Measurements from ENCODE around the gene TRABD. TPM values are rescaled to one million over a fixed set of nuclear protein-coding genes. Genes with fewer than 3 reads are reported as not detected.

TRABD gene
- total and polyA plus RNA-seq, 7 experiments from 2014 or later: 29.4 to 157 (median 106) TPM

- DNase-seq (no peak), ATAC-seq (no peak)
- Mint-ChIP-seq H3K9me3 (peaks cover 0 to 3% (median 0%) of the 10 kb centered on the region in 11 donors), H3K27ac (no peak overlapping the region), H3K27me3 (peaks cover 0 to 41% (median 11%) of the 10 kb centered on the region in 5 donors), H3K4me1 (peaks cover 0 to 3% (median 0%) of the 10 kb centered on the region in 7 donors), H3K36me3 (no peaks in the 10 kb centered on the region), H3K4me3 (no peak overlapping the region)
- ChIA-PET POLR2A (no interaction called here), CTCF (interaction anchor here (0.6 to 0.7 kb wide), 2 partner anchors 23 to 156 kb away, joined by 5 read pairs; no protein-coding TSS in a partner anchor)
- Histone ChIP-seq H3K4me1 (ENCODE audit: control insufficient read depth in 2 of 2, insufficient read depth in 2 of 2, low read length in 2 of 2) (no peaks in the 10 kb centered on the region), H3K27ac (ENCODE audit: low read depth, low read length) (no peak overlapping the region), H3K36me3 (ENCODE audit: control insufficient read depth in 2 of 3, insufficient read depth in 3 of 3, low read length in 3 of 3) (no peaks in the 10 kb centered on the region), H3K4me3 (ENCODE audit: low read length) (no peak overlapping the region), H3K9me3 (ENCODE audit: control insufficient read depth in 2 of 3, low read length in 3 of 3) (no peaks in the 10 kb centered on the region), H3K27me3 (ENCODE audit: control insufficient read depth in 2 of 2, insufficient read depth in 2 of 2, low read length in 2 of 2) (no peaks in the 10 kb centered on the region)
- intact Hi-C loops (cut with micrococcal nuclease): no loop called here
These were observed 45.1 kb upstream of the TRABD start for GRCh38 chr22:50140615-50141014.

- DNase-seq: no peak
- H3K27me3 Mint-ChIP-seq: peaks cover 0 to 35% (median 4%) of the 10 kb centered on the region in 5 donors
- Histone ChIP-seq H3K9me3 (ENCODE audit: control insufficient read depth in 2 of 3, low read length in 3 of 3) (no peaks in the 10 kb centered on the region), H3K36me3 (ENCODE audit: control insufficient read depth in 2 of 3, insufficient read depth in 3 of 3, low read length in 3 of 3) (no peaks in the 10 kb centered on the region), H3K4me3 (ENCODE audit: low read length) (no peak overlapping the region), H3K4me1 (ENCODE audit: control insufficient read depth in 2 of 2, insufficient read depth in 2 of 2, low read length in 2 of 2) (no peaks in the 10 kb centered on the region), H3K27me3 (ENCODE audit: control insufficient read depth in 2 of 2, insufficient read depth in 2 of 2, low read length in 2 of 2) (no peaks in the 10 kb centered on the region), H3K27ac (ENCODE audit: low read depth, low read length) (no peak overlapping the region)
- no peak overlapping the region for H3K4me3 Mint-ChIP-seq
- no peaks in the 10 kb centered on the region for H3K36me3 Mint-ChIP-seq
- H3K9me3 Mint-ChIP-seq: peaks cover 0 to 3% (median 0%) of the 10 kb centered on the region in 11 donors
- no peak for ATAC-seq
- no peak overlapping the region for H3K27ac Mint-ChIP-seq
- intact Hi-C loops (cut with micrococcal nuclease): no loop called here
- ChIA-PET CTCF (interaction anchor here (0.7 kb wide), 2 partner anchors 9 to 23 kb away, joined by 3 to 5 read pairs; no protein-coding TSS in a partner anchor), POLR2A (no interaction called here)
- peaks cover 0 to 3% (median 0%) of the 10 kb centered on the region in 7 donors for H3K4me1 Mint-ChIP-seq
These were observed 44.3 kb upstream of the TRABD start for GRCh38 chr22:50141462-50141861.

- H3K27me3 Mint-ChIP-seq: peaks cover 0 to 32% (median 3%) of the 10 kb centered on the region in 5 donors
- ChIA-PET CTCF (no interaction called here), POLR2A (interaction anchor here (0.6 kb wide), 1 partner anchor 225 kb away, joined by 3 read pairs; no protein-coding TSS in a partner anchor)
- peaks cover 0 to 3% (median 0%) of the 10 kb centered on the region in 7 donors for H3K4me1 Mint-ChIP-seq
- H3K4me3 Mint-ChIP-seq: no peak overlapping the region
- intact Hi-C loops (cut with micrococcal nuclease): no loop called here
- Histone ChIP-seq H3K4me1 (ENCODE audit: control insufficient read depth in 2 of 2, insufficient read depth in 2 of 2, low read length in 2 of 2) (no peaks in the 10 kb centered on the region), H3K27ac (ENCODE audit: low read depth, low read length) (no peak overlapping the region), H3K4me3 (ENCODE audit: low read length) (no peak overlapping the region), H3K9me3 (ENCODE audit: control insufficient read depth in 2 of 3, low read length in 3 of 3) (no peaks in the 10 kb centered on the region), H3K27me3 (ENCODE audit: control insufficient read depth in 2 of 2, insufficient read depth in 2 of 2, low read length in 2 of 2) (no peaks in the 10 kb centered on the region), H3K36me3 (ENCODE audit: control insufficient read depth in 2 of 3, insufficient read depth in 3 of 3, low read length in 3 of 3) (no peaks in the 10 kb centered on the region)
- ATAC-seq: no peak
- peaks cover 0 to 3% (median 0%) of the 10 kb centered on the region in 11 donors for H3K9me3 Mint-ChIP-seq
- DNase-seq: no peak
- no peaks in the 10 kb centered on the region for H3K36me3 Mint-ChIP-seq
- no peak overlapping the region for H3K27ac Mint-ChIP-seq
These were observed 43.8 kb upstream of the TRABD start for GRCh38 chr22:50141891-50142363.

GRCh38 chr22:50143096-50143495 is 42.6 kb upstream of the TRABD start:
- intact Hi-C loops (cut with micrococcal nuclease): no loop called here
- CTCF ChIA-PET: no interaction called here
- DNase-seq (no peak), ATAC-seq (no peak)
- no peak overlapping the region for H3K4me3 Mint-ChIP-seq
- POLR2A ChIA-PET: no interaction called here
- Histone ChIP-seq H3K4me1 (ENCODE audit: control insufficient read depth in 2 of 2, insufficient read depth in 2 of 2, low read length in 2 of 2) (no peaks in the 10 kb centered on the region), H3K4me3 (ENCODE audit: low read length) (no peak overlapping the region), H3K27me3 (ENCODE audit: control insufficient read depth in 2 of 2, insufficient read depth in 2 of 2, low read length in 2 of 2) (no peaks in the 10 kb centered on the region), H3K27ac (ENCODE audit: low read depth, low read length) (no peak overlapping the region), H3K36me3 (ENCODE audit: control insufficient read depth in 2 of 3, insufficient read depth in 3 of 3, low read length in 3 of 3) (no peaks in the 10 kb centered on the region), H3K9me3 (ENCODE audit: control insufficient read depth in 2 of 3, low read length in 3 of 3) (no peaks in the 10 kb centered on the region)
- peaks cover 0 to 28% (median 0%) of the 10 kb centered on the region in 5 donors for H3K27me3 Mint-ChIP-seq
- no peaks in the 10 kb centered on the region for H3K36me3 Mint-ChIP-seq
- H3K4me1 Mint-ChIP-seq: peaks cover 0 to 3% (median 0%) of the 10 kb centered on the region in 7 donors
- H3K27ac Mint-ChIP-seq: no peak overlapping the region
- peaks cover 0 to 3% (median 0%) of the 10 kb centered on the region in 11 donors for H3K9me3 Mint-ChIP-seq

- POLR2A ChIA-PET: no interaction called here
- H3K36me3 Mint-ChIP-seq: no peaks in the 10 kb centered on the region
- no peak overlapping the region for H3K4me3 ChIP-seq (ENCODE audit: low read length)
- no peak for DNase-seq
- peaks cover 0 to 3% (median 0%) of the 10 kb centered on the region in 7 donors for H3K4me1 Mint-ChIP-seq
- H3K9me3 Mint-ChIP-seq: peaks cover 0 to 3% (median 0%) of the 10 kb centered on the region in 11 donors
- intact Hi-C loops (cut with micrococcal nuclease): no loop called here
- no peak overlapping the region for H3K4me3 Mint-ChIP-seq
- no peaks in the 10 kb centered on the region for H3K36me3 ChIP-seq (ENCODE audit: control insufficient read depth in 2 of 3, insufficient read depth in 3 of 3, low read length in 3 of 3)
- no peak overlapping the region for H3K27ac Mint-ChIP-seq
- ATAC-seq: no peak
- CTCF ChIA-PET: no interaction called here
- H3K9me3 ChIP-seq (ENCODE audit: control insufficient read depth in 2 of 3, low read length in 3 of 3): no peaks in the 10 kb centered on the region
- peaks cover 0 to 24% (median 0%) of the 10 kb centered on the region in 5 donors for H3K27me3 Mint-ChIP-seq
- H3K27me3 ChIP-seq (ENCODE audit: control insufficient read depth in 2 of 2, insufficient read depth in 2 of 2, low read length in 2 of 2): no peaks in the 10 kb centered on the region
- no peaks in the 10 kb centered on the region for H3K4me1 ChIP-seq (ENCODE audit: control insufficient read depth in 2 of 2, insufficient read depth in 2 of 2, low read length in 2 of 2)
- H3K27ac ChIP-seq (ENCODE audit: low read depth, low read length): no peak overlapping the region
These were observed 41.6 kb upstream of the TRABD start for GRCh38 chr22:50144005-50144614.

- no peaks in the 10 kb centered on the region for H3K27me3 ChIP-seq (ENCODE audit: control insufficient read depth in 2 of 2, insufficient read depth in 2 of 2, low read length in 2 of 2)
- POLR2A ChIA-PET: interaction anchor here (1.2 kb wide), 1 partner anchor 44 kb away, joined by 4 read pairs; no protein-coding TSS in a partner anchor
- Mint-ChIP-seq H3K27ac (no peak overlapping the region), H3K27me3 (peaks cover 0 to 16% (median 0%) of the 10 kb centered on the region in 5 donors), H3K4me1 (peaks cover 0 to 4% (median 0%) of the 10 kb centered on the region in 7 donors), H3K9me3 (peaks cover 0 to 3% (median 0%) of the 10 kb centered on the region in 11 donors), H3K4me3 (no peak overlapping the region), H3K36me3 (no peaks in the 10 kb centered on the region)
- CTCF ChIA-PET: interaction anchor here (1.4 kb wide), 1 partner anchor 65 kb away, joined by 3 read pairs; no protein-coding TSS in a partner anchor
- intact Hi-C loops (cut with micrococcal nuclease): loop anchor here in 1 of 2 donors (5.0 kb wide), 1 partner anchor 546 kb away; no protein-coding TSS in a partner anchor
- H3K9me3 ChIP-seq (ENCODE audit: control insufficient read depth in 2 of 3, low read length in 3 of 3): no peaks in the 10 kb centered on the region
- DNase-seq (no peak), ATAC-seq (no peak)
- H3K36me3 ChIP-seq (ENCODE audit: control insufficient read depth in 2 of 3, insufficient read depth in 3 of 3, low read length in 3 of 3): no peaks in the 10 kb centered on the region
- H3K4me3 ChIP-seq (ENCODE audit: low read length): no peak overlapping the region
- H3K4me1 ChIP-seq (ENCODE audit: control insufficient read depth in 2 of 2, insufficient read depth in 2 of 2, low read length in 2 of 2): no peaks in the 10 kb centered on the region
- no peak overlapping the region for H3K27ac ChIP-seq (ENCODE audit: low read depth, low read length)
These were observed 39.8 kb upstream of the TRABD start for GRCh38 chr22:50145721-50146438.
